HL-60 (cell line): ENCODE data around the gene VWA1.

ENCODE experiments used
- POLR2AphosphoS5 ChIP-seq: IDR thresholded peaks from 2 replicates; pipeline ENCODE4 v1.6.1; 2012; ENCODE audit warnings: low read depth
- SPI1 ChIP-seq: IDR thresholded peaks from 2 replicates; pipeline ENCODE4 v1.6.1; 2012; ENCODE audit warnings: low read depth, mild to moderate bottlenecking, borderline replicate concordance
- TF ChIP-seq, protein P1 (sequence below): IDR thresholded peaks from one replicate; pipeline ENCODE4 v1.5.1; 2011; ENCODE audit warnings: low read length, control low read depth, inconsistent platforms; ENCODE audit not compliant: insufficient read depth
- TF ChIP-seq, protein P2 (sequence below): IDR thresholded peaks from 2 replicates; pipeline ENCODE4 v1.6.1; 2012; ENCODE audit warnings: low read depth; ENCODE audit not compliant: insufficient replicate concordance

DNA sequence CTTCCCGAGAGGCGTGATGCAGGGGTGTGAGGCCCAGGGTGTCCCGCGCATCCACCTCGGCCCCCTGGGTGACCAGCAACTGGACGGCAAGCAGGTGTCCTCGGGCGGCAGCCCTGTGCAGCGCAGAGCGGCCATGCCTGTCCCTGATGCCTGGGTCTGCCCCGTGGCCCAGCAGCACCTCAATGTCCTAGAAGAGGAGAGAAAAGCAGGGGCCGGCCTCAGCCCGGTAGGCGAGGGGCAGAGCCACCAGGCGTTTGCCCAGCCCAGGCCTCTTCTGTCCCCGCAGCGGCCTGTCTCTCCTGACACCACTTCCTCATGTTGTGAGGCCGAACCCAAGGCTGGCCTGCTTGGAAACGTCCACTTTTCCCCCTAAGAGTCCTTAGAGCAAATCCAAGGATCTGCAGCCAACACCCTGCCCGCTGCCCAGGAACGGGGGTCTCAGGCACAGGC is 16.1 kb upstream of the VWA1 start:
- TF ChIP-seq, protein P1, sequence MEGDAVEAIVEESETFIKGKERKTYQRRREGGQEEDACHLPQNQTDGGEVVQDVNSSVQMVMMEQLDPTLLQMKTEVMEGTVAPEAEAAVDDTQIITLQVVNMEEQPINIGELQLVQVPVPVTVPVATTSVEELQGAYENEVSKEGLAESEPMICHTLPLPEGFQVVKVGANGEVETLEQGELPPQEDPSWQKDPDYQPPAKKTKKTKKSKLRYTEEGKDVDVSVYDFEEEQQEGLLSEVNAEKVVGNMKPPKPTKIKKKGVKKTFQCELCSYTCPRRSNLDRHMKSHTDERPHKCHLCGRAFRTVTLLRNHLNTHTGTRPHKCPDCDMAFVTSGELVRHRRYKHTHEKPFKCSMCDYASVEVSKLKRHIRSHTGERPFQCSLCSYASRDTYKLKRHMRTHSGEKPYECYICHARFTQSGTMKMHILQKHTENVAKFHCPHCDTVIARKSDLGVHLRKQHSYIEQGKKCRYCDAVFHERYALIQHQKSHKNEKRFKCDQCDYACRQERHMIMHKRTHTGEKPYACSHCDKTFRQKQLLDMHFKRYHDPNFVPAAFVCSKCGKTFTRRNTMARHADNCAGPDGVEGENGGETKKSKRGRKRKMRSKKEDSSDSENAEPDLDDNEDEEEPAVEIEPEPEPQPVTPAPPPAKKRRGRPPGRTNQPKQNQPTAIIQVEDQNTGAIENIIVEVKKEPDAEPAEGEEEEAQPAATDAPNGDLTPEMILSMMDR, result no peak
- TF ChIP-seq, protein P2, sequence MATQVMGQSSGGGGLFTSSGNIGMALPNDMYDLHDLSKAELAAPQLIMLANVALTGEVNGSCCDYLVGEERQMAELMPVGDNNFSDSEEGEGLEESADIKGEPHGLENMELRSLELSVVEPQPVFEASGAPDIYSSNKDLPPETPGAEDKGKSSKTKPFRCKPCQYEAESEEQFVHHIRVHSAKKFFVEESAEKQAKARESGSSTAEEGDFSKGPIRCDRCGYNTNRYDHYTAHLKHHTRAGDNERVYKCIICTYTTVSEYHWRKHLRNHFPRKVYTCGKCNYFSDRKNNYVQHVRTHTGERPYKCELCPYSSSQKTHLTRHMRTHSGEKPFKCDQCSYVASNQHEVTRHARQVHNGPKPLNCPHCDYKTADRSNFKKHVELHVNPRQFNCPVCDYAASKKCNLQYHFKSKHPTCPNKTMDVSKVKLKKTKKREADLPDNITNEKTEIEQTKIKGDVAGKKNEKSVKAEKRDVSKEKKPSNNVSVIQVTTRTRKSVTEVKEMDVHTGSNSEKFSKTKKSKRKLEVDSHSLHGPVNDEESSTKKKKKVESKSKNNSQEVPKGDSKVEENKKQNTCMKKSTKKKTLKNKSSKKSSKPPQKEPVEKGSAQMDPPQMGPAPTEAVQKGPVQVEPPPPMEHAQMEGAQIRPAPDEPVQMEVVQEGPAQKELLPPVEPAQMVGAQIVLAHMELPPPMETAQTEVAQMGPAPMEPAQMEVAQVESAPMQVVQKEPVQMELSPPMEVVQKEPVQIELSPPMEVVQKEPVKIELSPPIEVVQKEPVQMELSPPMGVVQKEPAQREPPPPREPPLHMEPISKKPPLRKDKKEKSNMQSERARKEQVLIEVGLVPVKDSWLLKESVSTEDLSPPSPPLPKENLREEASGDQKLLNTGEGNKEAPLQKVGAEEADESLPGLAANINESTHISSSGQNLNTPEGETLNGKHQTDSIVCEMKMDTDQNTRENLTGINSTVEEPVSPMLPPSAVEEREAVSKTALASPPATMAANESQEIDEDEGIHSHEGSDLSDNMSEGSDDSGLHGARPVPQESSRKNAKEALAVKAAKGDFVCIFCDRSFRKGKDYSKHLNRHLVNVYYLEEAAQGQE, result no peak
- TF ChIP-seq SPI1 (no peak), POLR2AphosphoS5 (no peak)
